Neural cell (in vitro differentiated cells): ENCODE results near the gene MARK3.

Experiments used
- CTCF ChIP-seq: fragments of 450-650 bp; IDR thresholded peaks from 2 replicates; pipeline ENCODE4 v1.5.1; 2014; ENCODE audit warnings: antibody characterized with exemption, mild to moderate bottlenecking, moderate library complexity; ENCODE audit not compliant: poor library complexity, severe bottlenecking
- EP300 ChIP-seq: fragments of 450-650 bp; conservative IDR thresholded peaks from 2 replicates; pipeline ENCODE4 v1.6.1; 2014; ENCODE audit warnings: antibody characterized with exemption, mild to moderate bottlenecking, moderate library complexity; ENCODE audit not compliant: poor library complexity, severe bottlenecking
- RAD21 ChIP-seq: fragments of 450-650 bp; conservative IDR thresholded peaks from 2 replicates; pipeline ENCODE4 v1.6.1; 2014; ENCODE audit warnings: antibody characterized with exemption, mild to moderate bottlenecking, moderate library complexity

GRCh38 chr14:103372552-103373304, 12.5 kb upstream of the MARK3 start:
- TF ChIP-seq EP300, result no peak
- no peak for TF ChIP-seq CTCF
- TF ChIP-seq RAD21, result no peak
